Astrocyte (in vitro differentiated cells and primary cell): ENCODE measurements around the gene ZNF526.

Experiments used
- EZH2 ChIP-seq: IDR thresholded peaks from 2 replicates; pipeline ENCODE4 v1.6.1; 2012; ENCODE audit warnings: mild to moderate bottlenecking, low read length, inconsistent platforms; ENCODE audit not compliant: insufficient read depth
- TF ChIP-seq, protein P1 (sequence below): IDR thresholded peaks from 2 replicates; pipeline ENCODE4 v1.5.1; 2011; ENCODE audit warnings: low read depth, mild to moderate bottlenecking, inconsistent platforms, low read length, moderate library complexity; ENCODE audit not compliant: insufficient read depth

DNA sequence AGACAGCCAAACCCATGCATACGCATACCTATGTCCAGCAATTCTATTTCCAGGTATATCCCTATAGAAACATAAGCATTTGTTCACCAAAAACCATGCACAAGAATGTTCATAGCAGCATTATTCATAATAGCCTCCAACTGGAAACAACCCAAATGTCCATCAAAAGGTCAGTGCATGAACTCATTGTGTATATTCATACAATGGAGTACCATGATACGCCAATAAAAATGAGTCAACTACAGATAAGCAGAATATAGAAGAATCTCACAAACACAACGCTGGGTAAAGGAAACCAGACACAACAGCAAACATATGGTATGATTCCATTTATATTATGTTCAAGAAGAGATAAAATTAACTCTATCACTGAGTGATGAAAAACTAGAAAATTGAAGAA lies 26.4 kb upstream of the ZNF526 start:
- TF ChIP-seq, protein P1, sequence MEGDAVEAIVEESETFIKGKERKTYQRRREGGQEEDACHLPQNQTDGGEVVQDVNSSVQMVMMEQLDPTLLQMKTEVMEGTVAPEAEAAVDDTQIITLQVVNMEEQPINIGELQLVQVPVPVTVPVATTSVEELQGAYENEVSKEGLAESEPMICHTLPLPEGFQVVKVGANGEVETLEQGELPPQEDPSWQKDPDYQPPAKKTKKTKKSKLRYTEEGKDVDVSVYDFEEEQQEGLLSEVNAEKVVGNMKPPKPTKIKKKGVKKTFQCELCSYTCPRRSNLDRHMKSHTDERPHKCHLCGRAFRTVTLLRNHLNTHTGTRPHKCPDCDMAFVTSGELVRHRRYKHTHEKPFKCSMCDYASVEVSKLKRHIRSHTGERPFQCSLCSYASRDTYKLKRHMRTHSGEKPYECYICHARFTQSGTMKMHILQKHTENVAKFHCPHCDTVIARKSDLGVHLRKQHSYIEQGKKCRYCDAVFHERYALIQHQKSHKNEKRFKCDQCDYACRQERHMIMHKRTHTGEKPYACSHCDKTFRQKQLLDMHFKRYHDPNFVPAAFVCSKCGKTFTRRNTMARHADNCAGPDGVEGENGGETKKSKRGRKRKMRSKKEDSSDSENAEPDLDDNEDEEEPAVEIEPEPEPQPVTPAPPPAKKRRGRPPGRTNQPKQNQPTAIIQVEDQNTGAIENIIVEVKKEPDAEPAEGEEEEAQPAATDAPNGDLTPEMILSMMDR: no peak
- no peak for TF ChIP-seq EZH2
